ENCODE results near the gene PLXNA4.

The PLXNA4 gene

DNA sequence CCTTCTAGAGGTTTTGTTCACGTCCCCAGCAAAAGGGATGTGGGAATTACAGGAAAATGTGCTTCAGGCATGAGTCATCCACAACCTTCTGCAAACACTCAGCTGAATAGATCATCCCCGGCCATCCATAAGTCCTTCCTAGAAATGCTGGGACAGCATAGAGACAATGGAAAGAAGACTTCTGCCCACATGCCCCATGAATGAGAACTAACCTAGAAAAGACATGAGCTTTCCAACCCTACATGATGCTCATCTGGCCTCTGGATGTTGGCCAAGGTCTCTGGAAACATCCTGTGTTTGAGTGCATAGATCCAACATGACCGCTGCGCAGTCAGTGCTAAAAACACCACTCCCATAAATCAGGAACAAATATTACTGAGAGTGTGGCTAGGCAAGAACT is 277.5 kb downstream of the PLXNA4 start:
- no peak overlapping the region for H3K4me3 ChIP-seq (ENCODE audit: low read depth, low read length)
- no peak for TF ChIP-seq CTCF (IDR thresholded peaks at IDR 0.05; ENCODE audit: low read depth, low read length)

GRCh38 chr7:132296820-132297219 is 279.4 kb downstream of the PLXNA4 start:
- no peak for TF ChIP-seq CTCF (IDR thresholded peaks at IDR 0.05; ENCODE audit: low read depth, low read length)
- H3K4me3 ChIP-seq (ENCODE audit: low read depth, low read length) = no peak overlapping the region

DNA sequence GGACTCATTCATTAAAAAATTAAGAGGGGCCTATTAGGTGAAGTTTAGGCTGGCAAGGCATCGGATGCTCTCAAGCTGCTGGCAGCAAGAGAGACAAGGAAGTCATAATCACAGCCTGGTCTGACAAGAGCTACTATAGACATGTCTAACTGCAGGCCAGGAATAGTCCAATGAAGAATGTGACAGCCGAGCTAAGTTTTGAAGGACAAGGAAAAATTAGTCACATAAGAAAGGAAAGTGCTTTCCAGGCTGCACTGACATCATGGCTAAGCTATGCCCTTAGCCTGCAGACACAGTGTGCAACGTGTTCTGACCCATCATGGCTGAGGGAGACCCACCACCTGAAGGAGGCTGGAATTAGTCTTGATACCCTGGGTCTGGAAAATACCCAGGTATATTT is 281.1 kb downstream of the PLXNA4 start:
- no peak overlapping the region for H3K4me3 ChIP-seq (ENCODE audit: low read depth, low read length)
- no peak for TF ChIP-seq CTCF (IDR thresholded peaks at IDR 0.05; ENCODE audit: low read depth, low read length)

- no peak overlapping the region for H3K4me3 ChIP-seq (ENCODE audit: low read depth, low read length)
- no peak for TF ChIP-seq CTCF (IDR thresholded peaks at IDR 0.05; ENCODE audit: low read depth, low read length)
Measured at GRCh38 chr7:132292803-132293202, 283.5 kb downstream of the PLXNA4 start.

GRCh38 chr7:132291481-132291880 is 284.8 kb downstream of the PLXNA4 start:
- H3K4me3 ChIP-seq (ENCODE audit: low read depth, low read length) = no peak overlapping the region

GRCh38 chr7:132290021-132290420 is 286.2 kb downstream of the PLXNA4 start:
- H3K4me3 ChIP-seq (ENCODE audit: low read depth, low read length) = no peak overlapping the region
- no peak for TF ChIP-seq CTCF (IDR thresholded peaks at IDR 0.05; ENCODE audit: low read depth, low read length)

More at GRCh38 chr7:132291481-132291880, 284.8 kb downstream of the PLXNA4 start:
- no peak for TF ChIP-seq CTCF (IDR thresholded peaks at IDR 0.05; ENCODE audit: low read depth, low read length)

DNA sequence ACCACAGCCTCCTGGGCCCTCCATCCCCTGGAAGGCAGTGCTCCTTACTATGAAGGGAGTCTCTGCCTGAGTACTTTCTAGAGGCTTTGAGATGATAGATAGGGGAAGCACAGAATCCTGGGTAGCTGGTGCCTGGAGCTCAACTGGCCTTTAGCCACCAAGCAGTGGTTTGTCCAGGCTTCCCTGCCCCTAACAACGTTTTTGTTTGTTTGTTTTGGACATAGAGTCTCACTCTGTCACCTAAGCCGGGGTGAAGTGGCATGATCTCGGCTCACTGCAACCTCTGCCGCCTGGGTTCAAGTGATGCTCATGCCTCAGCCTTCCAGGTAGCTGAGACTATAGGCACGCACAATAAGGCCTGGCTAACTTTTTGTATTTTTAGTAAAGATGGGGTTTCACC is 289.4 kb downstream of the PLXNA4 start:
- H3K4me3 ChIP-seq (ENCODE audit: low read depth, low read length) = no peak overlapping the region
- TF ChIP-seq CTCF (IDR thresholded peaks at IDR 0.05; ENCODE audit: low read depth, low read length) = no peak

Measured in WI38 (cell line).